Activated CD4-positive, alpha-beta T cell treated with anti-CD3 and anti-CD28 coated beads, Interleukin-2, amount 50 U/mL, for 24 hours (primary cell): ENCODE measurements around the gene RALBP1.
A peak's percentile ranks its signal among the peaks of the same experiment; 100 is the strongest.
"Not testable (repeated sequence)": the region's sequence is repeated elsewhere in the genome, so short reads cannot be mapped to it uniquely, and the experiment has no call there.

ENCODE experiments used
- DNase-seq, 2 donors: peaks; one replicate each; pipeline ENCODE4 v3.0.0-alpha.2; 2020; ENCODE audit warnings: low read depth in 1 of 2, low spot score in 1 of 2

RALBP1 gene

GRCh38 chr18:9454061-9454703 is 21.1 kb upstream of the RALBP1 start:
- no peak for DNase-seq

GRCh38 chr18:9455718-9456511 is 19.4 kb upstream of the RALBP1 start:
- no peak for DNase-seq

GRCh38 chr18:9466127-9466526 is 9.2 kb upstream of the RALBP1 start:
- no peak for DNase-seq

GRCh38 chr18:9466846-9467245 is 8.5 kb upstream of the RALBP1 start:
- no peak for DNase-seq

- no peak for DNase-seq
These were observed 6.3 kb upstream of the RALBP1 start for GRCh38 chr18:9468998-9469397.

- DNase-seq = no peak
These were observed 5.6 kb upstream of the RALBP1 start for GRCh38 chr18:9469685-9470084.

GRCh38 chr18:9474108-9474982 is 968 bp upstream of the RALBP1 start:
- no peak for DNase-seq

GRCh38 chr18:9475643-9476591 is 604 bp downstream of the RALBP1 start:
- peak; percentile 16 to 36 for DNase-seq

- not testable (repeated sequence) for DNase-seq
These were observed 1.6 kb downstream of the RALBP1 start for GRCh38 chr18:9476949-9477348.

GRCh38 chr18:9477509-9477908 is 2.2 kb downstream of the RALBP1 start:
- no peak for DNase-seq

- no peak for DNase-seq
These were observed 3.2 kb downstream of the RALBP1 start for GRCh38 chr18:9478545-9478944.

GRCh38 chr18:9482790-9483189 is 7.5 kb downstream of the RALBP1 start:
- DNase-seq = no peak

- DNase-seq = no peak
These were observed 8.2 kb downstream of the RALBP1 start for GRCh38 chr18:9483526-9483925.

- DNase-seq = not testable (repeated sequence)
These were observed 9.5 kb downstream of the RALBP1 start for GRCh38 chr18:9484856-9485255.

- no peak for DNase-seq
These were observed 13.2 kb downstream of the RALBP1 start for GRCh38 chr18:9488538-9488937.

- no peak for DNase-seq
These were observed 19.5 kb downstream of the RALBP1 start for GRCh38 chr18:9494778-9495331.

- DNase-seq = no peak
These were observed 20.2 kb downstream of the RALBP1 start for GRCh38 chr18:9495465-9495864.

GRCh38 chr18:9495916-9496705 is 20.8 kb downstream of the RALBP1 start:
- DNase-seq = no peak

GRCh38 chr18:9506046-9506792 is 30.9 kb downstream of the RALBP1 start:
- no peak for DNase-seq
